ENCODE results near the gene SMPD4.
"Not testable (repeated sequence)": the region's sequence is repeated elsewhere in the genome, so short reads cannot be mapped to it uniquely, and the experiment has no call there.

Gene SMPD4, protein sequence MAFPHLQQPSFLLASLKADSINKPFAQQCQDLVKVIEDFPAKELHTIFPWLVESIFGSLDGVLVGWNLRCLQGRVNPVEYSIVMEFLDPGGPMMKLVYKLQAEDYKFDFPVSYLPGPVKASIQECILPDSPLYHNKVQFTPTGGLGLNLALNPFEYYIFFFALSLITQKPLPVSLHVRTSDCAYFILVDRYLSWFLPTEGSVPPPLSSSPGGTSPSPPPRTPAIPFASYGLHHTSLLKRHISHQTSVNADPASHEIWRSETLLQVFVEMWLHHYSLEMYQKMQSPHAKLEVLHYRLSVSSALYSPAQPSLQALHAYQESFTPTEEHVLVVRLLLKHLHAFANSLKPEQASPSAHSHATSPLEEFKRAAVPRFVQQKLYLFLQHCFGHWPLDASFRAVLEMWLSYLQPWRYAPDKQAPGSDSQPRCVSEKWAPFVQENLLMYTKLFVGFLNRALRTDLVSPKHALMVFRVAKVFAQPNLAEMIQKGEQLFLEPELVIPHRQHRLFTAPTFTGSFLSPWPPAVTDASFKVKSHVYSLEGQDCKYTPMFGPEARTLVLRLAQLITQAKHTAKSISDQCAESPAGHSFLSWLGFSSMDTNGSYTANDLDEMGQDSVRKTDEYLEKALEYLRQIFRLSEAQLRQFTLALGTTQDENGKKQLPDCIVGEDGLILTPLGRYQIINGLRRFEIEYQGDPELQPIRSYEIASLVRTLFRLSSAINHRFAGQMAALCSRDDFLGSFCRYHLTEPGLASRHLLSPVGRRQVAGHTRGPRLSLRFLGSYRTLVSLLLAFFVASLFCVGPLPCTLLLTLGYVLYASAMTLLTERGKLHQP

DNA sequence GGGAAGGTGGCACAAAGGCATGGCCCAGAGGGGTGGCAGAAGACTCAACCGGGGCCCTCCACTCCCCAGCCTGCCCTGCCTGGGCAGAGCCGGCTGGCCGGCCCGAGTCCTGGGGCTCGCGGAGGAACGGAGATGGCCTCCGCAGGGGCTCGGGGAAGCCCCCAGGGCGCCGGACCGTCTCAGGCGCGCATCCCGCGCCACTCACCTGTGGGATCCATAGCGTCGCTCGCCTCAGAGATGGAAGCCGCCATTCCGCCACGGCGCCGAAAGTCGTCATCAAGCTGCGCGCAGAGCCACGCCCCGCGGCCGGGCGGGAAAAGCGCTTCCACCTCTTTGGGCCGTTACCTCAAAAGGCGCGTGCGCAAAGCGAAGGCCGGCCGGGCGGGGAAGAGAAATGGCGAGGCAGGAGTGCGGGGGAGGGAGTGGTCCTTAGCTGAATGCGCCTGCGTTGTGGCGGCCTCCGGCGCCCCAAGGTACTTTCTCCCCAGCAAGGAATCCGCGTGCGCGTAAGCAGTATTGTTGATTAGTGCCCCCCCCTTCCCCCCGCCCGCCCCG is at the start of gene SMPD4:
SMPD4 (minus strand) TSS at position 278 of the 555 bp plus-strand sequence. CDS start 5,010 bp downstream, outside the sequence.
- DNase-seq (ENCODE audit: low read depth): peak; percentile 61

DNA sequence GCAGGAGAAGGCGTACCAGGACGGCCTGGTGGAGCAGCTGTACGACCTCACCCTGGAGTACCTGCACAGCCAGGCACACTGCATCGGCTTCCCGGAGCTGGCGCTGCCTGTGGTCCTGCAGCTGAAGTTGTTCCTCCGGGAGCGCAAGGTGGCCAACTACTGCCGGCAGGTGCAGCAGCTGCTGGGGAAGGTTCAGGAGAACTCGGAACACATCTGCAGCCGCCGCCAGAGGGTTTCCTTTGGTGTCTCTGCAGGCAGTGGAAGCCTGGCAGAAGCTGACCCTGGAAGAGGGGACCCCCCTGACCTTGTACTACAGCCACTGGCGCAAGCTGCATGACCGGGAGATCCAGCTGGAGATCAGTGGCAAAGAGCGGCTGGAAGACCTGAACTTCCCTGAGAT is 49.5 kb upstream of the SMPD4 start:
- not testable (repeated sequence) for DNase-seq (ENCODE audit: low read depth)

DNA sequence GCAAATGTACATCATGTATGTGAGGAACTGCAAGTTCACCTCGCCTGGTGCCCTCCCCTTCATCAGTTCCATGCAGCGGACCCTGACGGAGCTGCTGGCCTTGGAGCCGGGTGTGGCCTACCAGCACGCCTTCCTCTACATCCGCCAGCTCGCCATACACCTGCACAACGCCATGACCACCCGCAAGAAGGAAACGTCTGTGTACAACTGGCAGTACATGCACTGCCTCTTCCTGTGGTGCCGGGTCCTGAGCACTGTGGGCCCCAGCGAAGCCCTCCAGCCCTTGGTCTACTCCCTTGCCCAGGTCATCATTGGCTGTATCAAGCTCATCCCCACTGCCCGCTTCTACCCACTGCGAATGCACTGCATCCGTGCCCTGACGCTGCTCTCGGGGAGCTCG is 49.0 kb upstream of the SMPD4 start:
- not testable (repeated sequence) for DNase-seq (ENCODE audit: low read depth)

DNA sequence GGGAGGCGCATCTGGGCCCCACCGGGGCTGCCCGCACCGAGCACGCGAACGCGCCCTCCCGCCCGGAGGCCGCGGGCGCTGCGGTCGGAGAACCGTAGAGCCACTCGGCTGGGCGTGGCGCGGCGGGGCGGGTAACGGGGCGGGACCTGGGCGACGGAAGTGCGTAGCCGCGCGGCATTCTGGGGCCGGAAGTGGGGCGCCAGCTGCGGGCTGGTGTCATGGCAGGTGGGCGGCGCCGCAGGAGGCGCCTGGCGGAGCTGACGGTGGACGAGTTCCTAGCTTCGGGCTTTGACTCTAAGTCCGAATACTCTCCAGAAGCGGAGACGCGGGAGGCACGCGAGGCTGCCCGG is 47.7 kb upstream of the SMPD4 start:
- not testable (repeated sequence) for DNase-seq (ENCODE audit: low read depth)

DNA sequence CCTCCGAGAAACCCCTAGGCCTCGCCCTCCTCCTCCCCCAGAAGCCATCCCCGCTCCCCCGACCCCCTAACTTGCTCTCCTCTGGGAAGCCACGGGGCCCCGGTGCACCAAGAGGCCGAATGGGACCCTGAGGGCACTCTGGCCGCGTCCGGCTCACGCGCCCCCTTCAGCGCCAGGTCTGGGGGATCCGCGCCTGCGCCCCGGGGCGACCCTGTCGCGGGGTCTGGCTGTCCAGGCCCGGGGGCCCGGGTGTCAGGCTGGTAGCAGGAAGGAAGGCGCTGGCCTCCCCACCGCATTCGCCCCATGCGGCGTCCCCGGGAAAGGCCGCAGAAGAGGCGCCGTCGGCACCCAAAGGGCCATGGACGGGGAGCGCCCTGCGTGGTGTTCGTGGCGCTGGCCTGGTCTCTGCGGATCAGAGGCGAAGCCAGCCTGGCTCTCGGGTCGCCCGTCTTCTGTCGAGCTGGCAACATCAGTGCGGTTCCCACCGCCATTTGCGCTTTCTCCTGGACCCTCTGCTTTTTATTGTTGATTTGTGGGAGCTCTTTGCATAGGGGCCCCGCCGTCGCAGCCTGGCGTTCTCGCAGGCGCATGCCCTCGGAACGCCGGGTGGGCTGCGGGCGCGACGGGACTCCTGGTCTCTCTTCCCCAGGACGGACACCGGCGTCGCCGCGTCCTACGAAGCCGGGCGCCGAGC is 47.2 kb upstream of the SMPD4 start:
- not testable (repeated sequence) for DNase-seq (ENCODE audit: low read depth)

DNA sequence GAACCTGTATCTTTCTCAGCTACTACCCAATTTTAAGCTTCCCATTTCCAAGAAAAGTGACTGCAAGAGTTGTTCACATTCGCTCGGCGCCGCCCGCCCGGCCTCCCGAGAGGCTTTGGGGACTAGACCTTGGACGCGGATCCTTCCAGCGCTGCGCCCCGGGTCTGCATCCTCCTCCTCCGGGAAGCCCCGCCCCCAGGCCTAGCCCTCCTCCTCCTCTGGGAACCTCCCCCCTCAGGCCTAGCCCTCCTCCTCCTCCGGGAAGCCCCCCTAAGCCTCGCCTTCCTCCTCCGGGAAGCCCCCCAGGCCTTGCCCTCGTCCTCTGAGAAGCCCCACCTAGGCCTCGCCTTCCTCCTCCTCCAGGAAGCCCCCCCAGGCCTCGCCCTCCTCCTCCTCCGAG is 46.6 kb upstream of the SMPD4 start:
- not testable (repeated sequence) for DNase-seq (ENCODE audit: low read depth)

DNA sequence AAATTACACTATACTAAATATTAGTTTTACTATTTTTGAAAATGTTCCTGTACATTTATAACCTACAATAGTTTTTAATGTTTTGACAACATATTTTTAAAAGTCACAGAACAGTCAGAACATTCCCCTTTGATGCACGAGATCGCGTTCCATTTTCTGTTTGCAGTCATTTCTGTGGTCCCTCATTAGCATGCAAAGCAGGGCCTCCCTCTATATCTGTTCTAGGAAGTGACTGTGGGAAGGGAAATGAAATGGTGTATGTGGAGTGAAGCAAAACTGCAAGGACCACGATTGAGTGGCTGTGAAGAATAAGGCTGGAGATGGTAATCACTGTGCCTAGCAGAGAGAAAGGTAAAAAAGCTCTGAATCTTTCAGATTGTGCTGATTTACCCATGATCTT is 41.1 kb upstream of the SMPD4 start:
- DNase-seq (ENCODE audit: low read depth): not testable (repeated sequence)

DNA sequence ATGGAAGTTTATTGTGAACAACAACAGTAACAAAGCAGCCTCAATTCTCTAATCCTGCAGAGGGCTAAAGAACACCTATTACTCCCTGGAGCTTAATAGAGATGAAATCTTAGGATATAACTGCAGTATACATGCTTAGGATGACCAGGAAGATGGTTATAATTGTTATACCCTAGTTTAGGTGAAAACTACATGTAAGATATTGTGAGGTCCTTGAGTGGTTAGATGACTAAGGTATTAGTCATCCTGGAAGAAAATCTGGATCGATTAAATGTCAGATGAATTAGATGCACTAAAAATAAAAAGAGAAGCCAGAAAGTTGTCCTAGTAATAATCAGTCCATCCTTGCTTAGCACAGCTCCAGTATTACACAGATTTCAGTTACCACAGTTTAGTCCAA is 39.1 kb upstream of the SMPD4 start:
- not testable (repeated sequence) for DNase-seq (ENCODE audit: low read depth)

DNA sequence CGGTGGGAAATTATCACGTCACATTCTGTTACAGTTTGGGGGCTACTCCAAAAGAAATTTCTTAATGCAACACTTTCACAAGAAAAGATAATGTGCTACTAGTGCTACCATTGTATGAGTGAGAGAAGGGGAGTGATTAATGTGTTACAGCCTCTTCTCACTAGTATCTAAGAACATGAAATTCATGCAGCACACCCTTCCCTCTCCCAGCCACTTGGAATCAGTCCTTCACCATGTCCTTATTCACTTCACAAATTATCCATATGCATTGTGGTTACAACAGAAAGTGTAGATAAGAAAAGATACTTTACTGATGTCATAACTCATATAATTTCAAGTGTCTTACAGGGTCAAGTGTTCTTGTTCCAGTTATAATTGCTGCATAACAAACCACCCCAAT is 37.7 kb upstream of the SMPD4 start:
- not testable (repeated sequence) for DNase-seq (ENCODE audit: low read depth)

DNA sequence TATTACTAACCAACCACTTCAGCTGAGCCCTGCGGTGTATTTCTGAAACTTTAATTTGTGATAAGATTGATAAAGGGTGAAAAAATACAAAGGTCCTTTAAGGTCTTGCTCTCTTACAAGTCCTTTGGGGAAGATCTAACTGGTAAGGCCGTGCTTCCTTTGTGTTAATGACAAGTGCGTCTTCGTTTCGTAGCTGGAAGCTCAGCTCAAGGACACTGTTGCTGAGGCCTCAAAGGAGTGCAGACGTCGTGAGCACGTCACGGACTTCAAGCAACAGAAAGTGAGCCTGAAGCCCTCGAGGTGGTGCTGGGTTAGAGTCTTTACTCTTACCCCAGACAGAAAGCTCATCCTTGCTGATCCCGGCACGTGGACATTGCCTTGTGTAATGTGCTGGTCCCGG is 25.6 kb upstream of the SMPD4 start:
- not testable (repeated sequence) for DNase-seq (ENCODE audit: low read depth)

DNA sequence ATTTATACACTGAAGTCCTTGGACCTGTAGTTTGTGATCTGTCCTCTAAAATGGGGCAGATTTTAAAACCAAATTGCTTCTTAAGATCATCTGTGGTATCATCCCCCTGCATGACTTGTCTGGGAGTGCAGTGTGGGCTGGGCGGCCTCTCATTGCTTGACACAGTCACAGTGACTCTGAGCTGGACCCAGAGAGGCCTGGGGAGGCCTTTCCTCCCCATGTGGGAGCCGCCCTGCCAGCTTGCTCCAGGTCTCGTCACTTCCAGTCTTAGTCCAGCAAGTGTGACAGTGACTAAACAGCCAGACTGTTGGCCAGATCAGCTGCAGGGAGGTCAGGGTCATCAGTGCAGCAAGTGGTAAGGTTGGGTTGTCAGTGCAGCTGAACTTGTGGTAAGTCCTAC is 21.7 kb upstream of the SMPD4 start:
- not testable (repeated sequence) for DNase-seq (ENCODE audit: low read depth)

DNA sequence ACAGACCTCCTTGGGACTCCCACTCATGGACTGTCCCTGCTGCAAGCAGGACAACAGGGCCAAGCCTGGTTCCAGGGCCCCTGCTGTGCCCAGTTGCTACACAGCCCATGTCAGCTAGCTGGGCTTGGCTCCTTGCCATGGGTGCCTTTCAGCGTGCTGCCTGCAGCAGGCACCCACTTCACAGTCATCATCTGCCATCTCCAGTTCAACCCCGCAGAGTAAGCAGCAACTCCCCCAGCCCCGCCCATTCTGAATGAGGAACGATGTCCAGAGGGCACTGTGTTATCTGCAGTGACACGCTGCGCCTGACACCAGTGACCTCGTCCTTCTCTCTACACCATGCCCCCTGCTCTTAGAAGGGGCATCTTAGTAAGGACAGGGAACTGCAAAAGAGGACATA is 21.1 kb upstream of the SMPD4 start:
- not testable (repeated sequence) for DNase-seq (ENCODE audit: low read depth)

DNA sequence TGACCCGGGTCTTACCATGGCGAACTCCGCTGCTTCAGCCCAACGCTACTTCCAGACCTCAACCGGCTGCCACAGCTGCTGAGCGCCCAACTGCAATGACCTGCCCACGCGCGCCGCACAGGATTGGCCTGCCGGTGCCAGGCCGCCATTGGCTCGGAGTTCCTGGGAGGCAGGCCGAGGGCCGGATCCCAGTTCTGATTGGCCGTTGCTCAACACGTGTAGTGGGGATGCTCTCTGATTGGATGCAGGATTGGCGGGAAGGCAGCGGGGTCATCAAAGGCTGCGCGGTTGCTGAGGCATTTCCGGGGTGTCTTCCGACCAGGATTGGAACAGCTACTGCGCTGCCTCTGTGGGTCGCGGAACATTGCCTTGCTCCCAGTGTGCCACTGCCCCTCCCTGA is 16.9 kb upstream of the SMPD4 start, which contains the start of gene TUBA3E:
TUBA3E (minus strand) TSS at position 97 of the 400 bp plus-strand sequence; CDS start at position 18, 79 bp downstream.
- no peak for DNase-seq (ENCODE audit: low read depth)

DNA sequence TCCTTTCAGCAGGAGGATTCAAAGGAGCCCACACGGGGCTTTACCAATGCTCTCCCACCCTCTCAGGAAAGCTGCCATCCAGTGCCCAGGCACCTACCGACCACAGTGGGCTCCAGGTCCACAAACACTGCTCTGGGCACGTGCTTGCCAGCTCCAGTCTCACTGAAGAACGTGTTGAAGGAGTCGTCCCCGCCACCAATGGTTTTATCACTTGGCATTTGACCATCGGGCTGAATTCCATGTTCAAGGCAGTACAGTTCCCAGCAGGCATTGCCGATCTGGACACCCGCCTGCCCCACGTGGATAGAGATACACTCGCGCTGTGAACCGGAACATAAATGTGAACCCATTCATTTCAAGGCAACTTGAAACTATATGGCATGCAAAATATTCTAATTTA is 14.7 kb upstream of the SMPD4 start:
- DNase-seq (ENCODE audit: low read depth): not testable (repeated sequence)

DNA sequence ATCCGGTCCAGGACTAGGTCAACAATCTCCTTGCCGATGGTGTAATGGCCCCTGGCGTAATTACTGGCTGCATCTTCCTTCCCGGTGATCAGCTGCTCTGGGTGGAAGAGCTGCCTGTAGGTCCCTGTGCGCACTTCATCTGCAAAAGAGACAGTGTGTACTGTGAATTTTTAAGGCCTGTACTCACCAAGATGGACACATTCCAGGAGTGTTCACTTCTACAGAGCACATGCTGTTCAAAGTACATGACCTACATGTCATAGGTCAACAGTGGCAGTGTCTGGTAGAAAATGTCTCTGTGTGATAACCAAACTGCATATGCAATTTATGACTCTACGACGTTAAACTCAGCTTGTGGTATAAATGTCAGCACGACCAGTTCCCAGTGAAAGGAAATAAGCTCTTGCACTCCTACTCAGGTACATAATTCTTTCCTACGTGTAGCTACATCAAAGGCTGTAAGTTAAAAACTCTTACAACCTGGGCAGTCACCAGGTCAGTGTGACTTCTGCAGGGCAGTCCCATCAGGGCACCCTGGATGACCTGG is 13.8 kb upstream of the SMPD4 start:
- not testable (repeated sequence) for DNase-seq (ENCODE audit: low read depth)

DNA sequence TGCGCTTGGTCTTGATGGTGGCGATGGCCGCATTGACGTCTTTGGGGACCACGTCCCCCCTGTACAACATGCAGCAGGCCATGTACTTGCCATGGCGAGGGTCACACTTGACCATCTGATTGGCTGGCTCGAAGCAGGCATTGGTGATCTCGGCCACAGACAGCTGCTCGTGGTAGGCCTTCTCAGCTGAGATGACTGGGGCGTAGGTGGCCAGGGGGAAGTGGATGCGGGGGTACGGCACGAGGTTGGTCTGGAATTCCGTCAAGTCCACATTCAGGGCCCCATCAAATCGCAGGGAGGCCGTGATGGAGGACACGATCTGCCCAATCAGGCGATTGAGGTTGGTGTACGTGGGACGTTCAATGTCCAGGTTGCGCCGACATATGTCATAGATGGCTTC is 12.4 kb upstream of the SMPD4 start:
- not testable (repeated sequence) for DNase-seq (ENCODE audit: low read depth)

DNA sequence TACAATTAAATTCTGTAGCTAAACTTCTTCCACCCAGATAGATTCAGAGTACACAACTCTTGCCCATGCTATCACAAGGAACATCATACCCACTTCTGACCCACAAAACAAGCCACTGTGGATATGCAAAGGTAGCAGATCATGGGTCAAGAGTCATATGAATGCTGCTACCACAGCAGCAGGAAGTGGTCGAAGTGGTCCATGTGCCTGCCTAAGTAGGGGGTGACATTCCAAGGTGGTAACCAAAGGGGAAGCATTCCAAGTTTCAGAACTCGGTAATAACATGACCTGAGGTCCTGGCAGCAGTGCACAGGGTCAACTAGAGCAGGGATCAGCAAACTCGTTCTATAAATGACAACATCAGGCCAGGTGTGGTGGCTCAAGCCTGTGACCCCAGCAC is 11.0 kb upstream of the SMPD4 start:
- DNase-seq (ENCODE audit: low read depth): not testable (repeated sequence)

DNA sequence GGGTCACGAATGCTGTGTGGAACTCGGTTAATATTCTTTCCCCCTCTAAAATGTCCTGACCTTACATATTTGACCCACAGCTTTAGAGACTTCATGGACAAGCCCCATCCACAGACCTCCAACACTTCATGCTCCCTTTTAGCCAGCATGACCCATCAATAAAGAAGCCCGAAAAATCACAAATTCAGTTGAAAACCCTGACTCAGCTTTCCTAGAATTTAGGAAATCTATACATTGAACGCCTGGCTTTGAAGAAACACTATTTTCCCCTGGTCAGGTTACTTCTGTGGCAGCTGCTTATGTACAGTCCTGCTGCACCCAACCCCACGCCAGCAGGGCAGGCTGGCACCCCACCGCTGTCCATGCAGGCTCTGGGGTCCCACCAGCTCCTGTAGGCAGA is 9.9 kb upstream of the SMPD4 start:
- DNase-seq (ENCODE audit: low read depth): not testable (repeated sequence)

DNA sequence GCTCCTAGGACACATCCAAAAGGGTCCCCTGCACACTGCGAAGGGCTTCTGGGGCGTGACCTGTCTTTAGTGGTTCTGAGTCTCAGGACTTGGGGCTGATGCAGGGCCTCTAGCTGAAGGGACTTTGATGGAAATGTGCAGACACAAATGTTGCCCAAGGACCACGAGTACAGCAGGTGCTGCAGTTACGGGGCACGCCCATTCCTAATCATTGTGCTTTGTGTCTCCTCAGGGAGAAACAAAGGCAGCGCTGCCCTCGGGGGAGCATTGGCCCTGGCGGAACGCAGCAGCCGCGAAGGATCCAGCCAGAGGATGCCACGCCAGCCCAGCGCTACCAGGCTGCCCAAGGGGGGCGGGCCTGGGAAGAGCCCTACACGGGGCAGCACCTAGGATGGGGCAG is 8.8 kb upstream of the SMPD4 start:
- no peak for DNase-seq (ENCODE audit: low read depth)

DNA sequence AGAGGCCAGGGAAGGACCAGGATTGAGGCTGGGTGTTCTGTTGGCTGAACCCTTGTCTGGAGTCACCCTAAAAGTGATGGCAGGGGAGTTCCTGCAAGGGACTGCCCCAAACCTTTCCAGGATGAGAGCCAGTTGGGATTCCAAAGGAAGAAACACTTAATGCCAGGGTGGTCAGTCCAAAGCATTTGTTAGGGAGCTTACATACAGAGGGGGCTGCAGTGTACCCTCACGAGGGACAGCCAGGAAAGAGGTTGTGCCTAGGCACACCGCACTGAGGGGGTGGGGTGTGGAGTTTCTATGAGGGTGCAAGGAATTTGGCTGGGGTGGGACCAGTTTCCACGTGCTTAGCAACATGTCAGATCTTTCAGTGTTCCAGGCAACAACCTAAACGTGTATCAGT is 7.6 kb upstream of the SMPD4 start:
- not testable (repeated sequence) for DNase-seq (ENCODE audit: low read depth)

DNA sequence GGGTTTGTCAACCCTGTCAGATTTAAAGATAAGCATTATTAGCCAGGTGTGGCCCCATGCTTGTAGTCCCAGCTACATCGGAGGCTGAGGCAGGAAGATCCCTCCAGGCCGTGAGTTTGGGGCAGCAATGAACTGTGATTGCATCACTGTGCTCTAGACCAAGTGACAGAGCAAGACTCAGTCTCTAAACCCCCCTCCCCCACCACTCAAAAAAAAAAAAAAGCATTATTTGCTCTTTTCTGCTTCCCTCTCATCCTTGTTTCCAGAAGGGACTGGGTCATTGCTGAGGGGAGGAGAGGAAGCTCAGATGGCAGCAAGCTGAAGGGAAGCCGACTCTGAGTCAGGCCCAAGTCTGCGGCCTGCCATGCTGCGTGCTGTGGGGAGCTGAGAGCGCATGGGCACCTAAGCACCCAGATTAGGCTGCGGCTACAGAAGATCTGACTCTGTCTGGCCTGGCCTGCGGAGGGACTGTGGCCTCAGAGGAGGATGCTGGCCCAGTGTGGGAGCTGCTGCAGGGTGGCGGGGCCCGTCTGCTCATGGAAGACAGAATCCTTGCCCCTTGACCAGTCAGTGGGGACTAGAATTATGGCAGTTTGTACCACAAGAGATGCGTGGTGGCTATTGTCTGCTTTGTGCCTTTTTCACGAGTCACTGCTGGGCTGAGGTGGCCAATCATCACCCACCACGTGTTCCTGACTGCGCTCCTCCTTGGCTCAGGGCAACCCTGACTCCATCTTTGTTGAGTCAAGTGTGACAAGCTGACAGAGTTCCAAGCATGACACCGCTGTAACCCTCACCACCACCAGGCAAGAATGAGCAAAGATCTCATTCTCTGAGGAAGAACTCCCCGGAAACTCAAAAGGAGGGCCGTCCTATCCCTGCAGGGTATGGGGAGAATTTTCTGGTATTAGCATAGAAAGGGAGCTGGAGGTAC is 6.7 kb upstream of the SMPD4 start:
- DNase-seq (ENCODE audit: low read depth): not testable (repeated sequence)
